ENCODE results near the gene ILKAP.

ILKAP gene

DNA sequence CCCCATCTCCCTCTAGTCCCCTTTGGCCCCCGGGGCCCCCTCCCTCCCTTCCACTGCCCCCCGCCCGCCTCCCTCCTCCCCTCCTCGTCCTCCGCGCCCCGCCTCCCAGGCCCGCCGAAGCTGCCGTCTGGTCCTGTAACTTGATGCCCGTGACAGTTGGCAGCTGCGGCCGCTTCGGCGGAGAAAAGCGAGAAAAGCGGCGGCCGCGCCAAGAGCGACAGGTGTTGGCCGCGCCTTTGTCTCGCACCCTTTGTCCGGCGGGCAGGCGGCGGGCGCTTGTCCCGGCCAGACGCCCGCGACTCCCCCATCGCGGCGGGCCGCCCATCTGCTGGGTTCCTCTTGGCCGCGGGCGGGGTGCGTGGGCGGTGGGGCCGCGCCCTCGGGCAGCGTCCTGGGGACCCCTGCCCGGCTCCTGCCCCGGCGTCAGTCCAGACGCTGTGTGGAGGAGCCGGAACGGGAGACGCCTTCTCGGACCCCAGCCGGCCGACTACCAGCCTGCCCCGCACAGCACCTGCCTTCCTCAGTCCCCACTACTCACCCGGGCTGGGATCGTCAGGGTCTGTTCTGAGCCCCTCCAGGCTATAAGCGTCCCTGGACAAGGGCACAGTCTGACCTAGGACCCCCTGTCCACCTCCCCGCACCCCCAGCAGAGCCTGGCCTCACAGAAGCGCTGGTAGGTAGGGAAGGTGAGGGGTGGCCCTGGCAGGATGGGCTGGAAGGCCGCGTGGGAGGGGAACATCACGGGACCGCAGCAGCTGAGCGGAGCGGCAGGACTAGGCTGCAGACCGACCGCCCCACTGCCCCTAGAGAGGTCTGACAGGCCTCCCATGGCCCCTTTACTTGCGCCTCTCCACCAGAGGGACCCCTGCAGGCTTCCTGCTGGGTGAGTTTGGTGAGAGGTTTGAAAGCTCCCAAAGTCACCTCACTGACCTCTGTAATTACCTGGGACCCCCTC, 37.5 kb upstream of the ILKAP start:
- no peak overlapping the region for H3K4me3 ChIP-seq (ENCODE audit: low read depth, low read length)
- in situ Hi-C loops (cut with HindIII; ENCODE audit: low sequenced_read_pairs), result no loop called here
- no peak for DNase-seq (ENCODE audit: low read depth)
- TF ChIP-seq, protein P1, sequence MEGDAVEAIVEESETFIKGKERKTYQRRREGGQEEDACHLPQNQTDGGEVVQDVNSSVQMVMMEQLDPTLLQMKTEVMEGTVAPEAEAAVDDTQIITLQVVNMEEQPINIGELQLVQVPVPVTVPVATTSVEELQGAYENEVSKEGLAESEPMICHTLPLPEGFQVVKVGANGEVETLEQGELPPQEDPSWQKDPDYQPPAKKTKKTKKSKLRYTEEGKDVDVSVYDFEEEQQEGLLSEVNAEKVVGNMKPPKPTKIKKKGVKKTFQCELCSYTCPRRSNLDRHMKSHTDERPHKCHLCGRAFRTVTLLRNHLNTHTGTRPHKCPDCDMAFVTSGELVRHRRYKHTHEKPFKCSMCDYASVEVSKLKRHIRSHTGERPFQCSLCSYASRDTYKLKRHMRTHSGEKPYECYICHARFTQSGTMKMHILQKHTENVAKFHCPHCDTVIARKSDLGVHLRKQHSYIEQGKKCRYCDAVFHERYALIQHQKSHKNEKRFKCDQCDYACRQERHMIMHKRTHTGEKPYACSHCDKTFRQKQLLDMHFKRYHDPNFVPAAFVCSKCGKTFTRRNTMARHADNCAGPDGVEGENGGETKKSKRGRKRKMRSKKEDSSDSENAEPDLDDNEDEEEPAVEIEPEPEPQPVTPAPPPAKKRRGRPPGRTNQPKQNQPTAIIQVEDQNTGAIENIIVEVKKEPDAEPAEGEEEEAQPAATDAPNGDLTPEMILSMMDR (IDR thresholded peaks at IDR 0.05; ENCODE audit: low read depth, low read length, missing control alignments), result no peak

GRCh38 chr2:238239863-238240756, 36.6 kb upstream of the ILKAP start, which contains the start of gene HES6:
TSS of gene HES6 (minus strand) at chr2:238240038. CDS start at chr2:238239905, 133 bp downstream.
- in situ Hi-C loops (cut with HindIII; ENCODE audit: low sequenced_read_pairs), result no loop called here
- peak; percentile 48 for DNase-seq (ENCODE audit: low read depth)
- peak within 1 kb of the TSS; percentile 44 for H3K4me3 ChIP-seq (ENCODE audit: low read depth, low read length)
- TF ChIP-seq, protein P1 (IDR thresholded peaks at IDR 0.05; ENCODE audit: low read depth, low read length, missing control alignments), result no peak

DNA sequence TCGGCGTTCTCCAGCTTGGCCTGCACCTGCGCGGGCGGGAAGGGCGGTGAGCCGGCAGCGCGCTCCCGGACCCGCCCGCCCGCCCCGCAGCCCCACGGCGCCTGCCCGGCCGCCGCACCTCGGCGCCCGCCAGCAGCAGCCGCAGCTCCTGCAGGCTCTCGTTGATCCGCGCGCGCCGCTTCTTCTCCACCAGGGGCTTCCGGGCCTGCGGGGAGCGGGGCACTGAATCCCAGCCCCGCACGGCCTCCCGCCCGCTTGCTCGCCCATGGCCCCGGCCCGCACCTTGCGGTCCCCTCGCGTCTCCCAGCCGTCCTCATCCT, 36.0 kb upstream of the ILKAP start:
- DNase-seq (ENCODE audit: low read depth), result no peak
- in situ Hi-C loops (cut with HindIII; ENCODE audit: low sequenced_read_pairs), result no loop called here
- H3K4me3 ChIP-seq (ENCODE audit: low read depth, low read length), result peak overlapping the region; percentile 44
- TF ChIP-seq, protein P1 (IDR thresholded peaks at IDR 0.05; ENCODE audit: low read depth, low read length, missing control alignments), result no peak

DNA sequence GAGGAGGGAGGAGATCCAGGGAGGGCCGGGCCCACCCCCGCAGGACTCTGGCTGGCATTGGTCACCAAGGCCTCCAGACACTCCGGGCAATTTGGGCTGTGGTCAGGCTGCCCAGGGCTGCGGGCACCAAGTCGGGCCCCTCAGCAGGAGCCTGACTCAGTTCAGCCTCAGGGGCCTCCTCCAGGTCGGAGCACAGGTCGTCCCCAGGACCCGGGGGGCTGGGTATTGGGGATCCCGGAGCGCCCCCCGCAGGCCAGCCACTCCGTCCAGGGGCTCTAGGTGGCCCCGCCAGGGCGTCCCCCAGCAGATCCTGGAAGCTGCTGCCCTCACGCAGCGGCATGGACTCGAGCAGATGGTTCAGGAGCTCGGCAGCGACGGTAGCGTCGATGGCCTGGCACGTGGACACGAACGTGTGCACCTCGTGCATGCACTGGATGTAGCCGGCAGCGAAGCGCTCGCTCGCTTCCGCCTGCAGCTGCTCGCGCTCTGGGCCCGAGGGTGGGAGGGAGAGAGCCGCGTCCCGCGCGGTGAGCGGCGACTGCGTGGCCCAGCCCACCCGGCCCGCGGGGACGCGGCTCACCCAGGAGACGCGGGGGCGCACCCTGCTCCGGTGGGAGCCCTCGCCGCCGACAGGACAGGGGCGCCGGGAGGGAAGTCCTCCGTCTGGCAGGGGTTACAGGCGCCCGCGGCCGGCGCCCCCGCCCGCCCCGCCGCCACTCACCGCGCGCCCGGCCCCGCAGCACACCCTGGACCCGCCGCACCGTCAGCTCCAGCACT, 35.5 kb upstream of the ILKAP start:
- DNase-seq (ENCODE audit: low read depth), result no peak
- TF ChIP-seq, protein P1 (IDR thresholded peaks at IDR 0.05; ENCODE audit: low read depth, low read length, missing control alignments), result no peak
- H3K4me3 ChIP-seq (ENCODE audit: low read depth, low read length), result no peak overlapping the region
- in situ Hi-C loops (cut with HindIII; ENCODE audit: low sequenced_read_pairs), result no loop called here

GRCh38 chr2:238238311-238238765, 34.8 kb upstream of the ILKAP start:
- no peak overlapping the region for H3K4me3 ChIP-seq (ENCODE audit: low read depth, low read length)
- TF ChIP-seq, protein P1 (IDR thresholded peaks at IDR 0.05; ENCODE audit: low read depth, low read length, missing control alignments), result no peak
- in situ Hi-C loops (cut with HindIII; ENCODE audit: low sequenced_read_pairs), result no loop called here
- no peak for DNase-seq (ENCODE audit: low read depth)
